Kidney glomerular epithelial cell (primary cell): ENCODE results near the gene MOB2.
"Not testable (repeated sequence)": the region's sequence is repeated elsewhere in the genome, so short reads cannot be mapped to it uniquely, and the experiment has no call there.

Experiments
- DNase-seq: peaks from one replicate; lab custom pipeline; 2025; lab: John Stamatoyannopoulos, UW

MOB2 gene

DNA sequence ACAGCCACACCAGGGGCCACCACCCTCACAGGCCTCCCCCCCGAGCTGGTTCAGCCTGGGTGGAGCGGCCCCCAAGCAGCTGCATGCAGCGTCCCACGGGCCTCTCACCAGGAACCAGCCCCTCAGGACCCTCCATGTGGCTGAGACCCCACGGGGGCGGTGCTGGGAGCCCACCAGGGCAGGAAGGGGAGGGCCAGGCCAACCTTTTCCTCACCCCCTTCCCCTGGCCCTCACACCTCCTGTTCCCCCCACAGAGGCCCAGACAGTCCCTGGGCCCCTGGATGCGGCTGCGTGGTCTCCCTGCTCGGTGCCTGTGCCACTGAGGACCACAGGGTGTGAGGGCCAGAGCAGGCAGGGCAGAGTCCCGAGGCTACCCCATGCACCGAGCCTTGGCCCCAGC, 46.5 kb downstream of the MOB2 start:
- no peak for DNase-seq

DNA sequence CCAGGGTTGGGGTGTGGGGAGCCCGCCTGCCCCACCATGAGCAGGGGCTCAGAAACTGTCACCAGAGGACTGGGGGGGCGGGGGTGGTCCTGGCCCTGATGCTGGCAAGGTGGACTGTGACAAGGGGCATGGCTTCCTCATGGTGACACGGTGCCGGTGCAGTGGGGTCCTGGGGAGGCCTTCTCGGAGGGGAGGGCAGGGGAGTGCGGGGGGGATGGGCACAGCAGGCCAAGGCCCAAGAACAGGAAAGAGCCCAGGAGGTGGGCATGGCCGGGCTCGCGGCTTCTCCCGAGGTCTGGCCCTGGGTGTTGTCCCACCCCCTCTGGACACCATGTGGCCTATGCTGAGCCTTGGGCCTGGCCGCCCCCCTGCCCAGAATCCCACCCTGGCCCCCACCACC, 47.2 kb downstream of the MOB2 start:
- DNase-seq = no peak

DNA sequence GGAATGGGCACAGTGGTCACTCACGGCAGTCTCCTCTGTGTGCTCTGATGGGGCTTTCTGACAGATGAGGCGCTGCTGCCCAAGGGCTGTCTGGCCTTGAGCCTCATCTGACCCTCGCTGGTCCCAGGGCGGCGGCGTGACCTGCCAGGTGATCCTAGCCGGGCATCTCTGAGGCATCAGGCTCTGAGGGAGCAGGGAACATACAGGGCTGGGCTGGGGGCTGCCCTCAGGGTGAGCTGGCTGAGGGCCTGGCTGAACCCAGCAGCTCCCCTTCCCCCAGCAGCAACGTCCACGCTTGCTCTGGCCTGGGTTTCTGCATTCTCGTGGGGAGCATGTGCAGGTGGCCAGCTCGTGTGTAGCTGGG, 47.6 kb downstream of the MOB2 start:
- no peak for DNase-seq

- DNase-seq = no peak
These were observed 48.2 kb downstream of the MOB2 start for GRCh38 chr11:1438261-1438966.

- no peak for DNase-seq
These were observed 49.1 kb downstream of the MOB2 start for GRCh38 chr11:1437500-1437899.

DNA sequence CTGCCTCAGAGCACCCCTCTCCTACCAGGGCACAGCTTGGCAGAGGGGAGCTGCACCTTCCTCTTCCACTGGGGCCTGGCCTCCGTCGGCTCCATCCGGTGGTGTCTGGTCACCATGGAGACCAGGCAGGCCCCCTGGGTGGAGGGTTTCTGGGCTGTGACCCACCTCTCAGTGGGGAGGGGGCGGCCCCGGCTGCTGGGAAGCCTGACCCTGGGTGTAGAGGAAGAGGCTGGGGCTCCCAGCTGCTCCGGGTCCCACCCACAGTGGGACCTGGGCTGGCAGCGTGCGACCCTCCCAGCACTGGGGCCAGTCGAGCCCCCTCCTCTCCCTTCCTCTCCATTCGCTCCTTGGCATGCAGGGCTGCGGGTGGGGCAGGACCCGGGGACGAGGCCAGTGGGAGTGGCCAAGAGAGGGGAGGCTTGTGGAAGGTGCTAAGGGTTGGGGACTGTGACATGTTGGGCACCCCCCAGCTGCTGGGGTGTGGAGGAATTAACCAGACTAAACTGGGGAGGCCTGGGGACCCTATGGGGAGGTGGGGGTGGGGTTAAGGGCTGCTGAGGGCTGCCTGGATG, 50.0 kb downstream of the MOB2 start:
- no peak for DNase-seq

- no peak for DNase-seq
These were observed 50.6 kb downstream of the MOB2 start for GRCh38 chr11:1435820-1436467.

- DNase-seq = not testable (repeated sequence)
These were observed 51.1 kb downstream of the MOB2 start for GRCh38 chr11:1435479-1435819.

DNA sequence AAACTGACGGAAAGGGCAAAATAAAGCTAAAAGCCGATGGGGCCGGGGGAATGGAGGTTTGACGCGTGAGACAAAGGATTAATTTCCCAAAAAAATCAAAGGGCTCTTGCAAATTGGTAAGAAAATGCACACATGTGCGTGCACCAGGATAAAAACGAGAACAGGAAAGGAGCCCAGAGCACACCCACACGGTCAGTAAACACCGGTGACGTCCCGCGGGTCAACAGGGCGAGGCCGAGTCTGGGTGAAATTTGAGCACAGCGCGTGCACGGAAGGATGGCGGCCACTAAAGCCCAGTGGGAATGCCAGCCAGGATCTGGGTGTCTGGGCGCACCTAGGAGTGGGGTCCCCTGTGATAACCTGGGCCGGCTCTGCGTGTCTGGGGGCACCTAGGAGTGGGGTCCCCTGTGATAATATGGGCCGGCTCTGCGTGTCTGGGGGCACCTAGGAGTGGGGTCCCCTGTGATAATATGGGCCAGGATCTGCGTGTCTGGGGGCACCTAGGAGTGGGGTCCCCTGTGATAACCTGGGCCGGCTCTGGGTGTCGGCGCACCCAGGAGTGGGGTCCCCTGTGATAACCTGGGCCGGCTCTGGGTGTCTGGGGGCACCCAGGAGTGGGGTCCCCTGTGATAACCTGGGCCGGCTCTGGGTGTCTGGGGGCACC, 52.5 kb downstream of the MOB2 start:
- no peak for DNase-seq

DNA sequence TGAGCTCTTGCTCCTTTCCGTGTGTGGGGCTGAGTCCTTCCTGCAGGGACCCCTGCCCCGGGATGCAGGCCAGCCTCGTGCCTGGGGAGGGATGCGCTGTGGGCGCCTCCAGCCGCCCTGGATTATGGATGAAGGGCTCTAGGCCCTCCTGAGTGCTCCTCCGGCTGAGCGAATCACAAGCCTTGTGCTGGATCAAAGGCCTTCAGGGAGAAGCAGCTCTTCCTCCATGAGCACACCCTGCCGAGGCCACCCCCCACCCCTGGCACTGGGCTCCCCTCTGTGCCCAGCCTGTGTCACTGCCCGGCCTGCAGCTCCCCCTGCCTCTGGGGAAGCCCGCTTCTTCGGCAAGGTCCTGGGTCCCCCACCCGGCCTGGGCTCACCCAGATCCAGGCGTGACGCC, 53.0 kb downstream of the MOB2 start:
- DNase-seq = no peak

GRCh38 chr11:1428762-1429316, 57.7 kb downstream of the MOB2 start:
- DNase-seq = no peak

DNA sequence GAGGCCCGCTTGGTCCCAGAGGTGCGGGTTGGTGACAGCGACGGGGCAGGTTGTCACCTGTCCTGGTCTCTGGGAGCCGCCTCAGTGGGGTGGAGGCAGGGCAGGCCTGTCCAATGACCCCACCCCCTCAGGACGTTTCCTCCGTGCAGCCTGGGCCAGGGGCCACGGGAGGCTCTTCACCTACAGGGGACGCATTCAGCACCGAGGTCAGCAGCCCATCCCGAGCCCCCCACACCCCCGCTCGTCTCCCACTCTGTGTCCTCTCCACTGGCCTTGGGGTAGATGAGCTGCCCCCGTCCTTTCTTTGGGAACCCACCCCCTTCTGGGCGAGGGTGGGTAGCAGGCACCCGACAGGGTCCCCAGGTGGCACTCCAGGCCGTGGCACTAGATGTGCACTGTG, 61.1 kb downstream of the MOB2 start:
- DNase-seq = no peak

GRCh38 chr11:1425006-1425405, 61.6 kb downstream of the MOB2 start:
- DNase-seq = no peak

DNA sequence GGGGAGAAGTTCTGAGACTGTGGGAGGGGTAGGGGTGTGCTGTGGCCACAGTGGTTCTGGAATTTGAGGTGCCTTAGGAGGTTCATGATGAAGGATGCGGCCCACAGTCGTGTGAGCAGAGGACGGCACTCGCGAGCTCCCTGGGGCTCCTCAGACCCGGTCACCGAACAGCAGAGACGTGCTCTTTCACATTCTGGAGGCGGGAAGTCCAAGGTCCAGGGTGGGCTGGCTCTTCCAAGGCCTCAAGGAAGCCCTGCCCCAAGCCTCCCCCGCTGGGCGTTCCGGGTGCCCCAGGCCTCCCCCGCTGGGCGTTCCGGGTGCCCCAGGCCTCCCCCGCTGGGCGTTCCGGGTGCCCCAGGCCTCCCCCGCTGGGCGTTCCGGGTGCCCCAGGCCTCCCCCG, 63.2 kb downstream of the MOB2 start:
- DNase-seq = not testable (repeated sequence)

GRCh38 chr11:1422981-1423380, 63.6 kb downstream of the MOB2 start:
- DNase-seq = no peak

DNA sequence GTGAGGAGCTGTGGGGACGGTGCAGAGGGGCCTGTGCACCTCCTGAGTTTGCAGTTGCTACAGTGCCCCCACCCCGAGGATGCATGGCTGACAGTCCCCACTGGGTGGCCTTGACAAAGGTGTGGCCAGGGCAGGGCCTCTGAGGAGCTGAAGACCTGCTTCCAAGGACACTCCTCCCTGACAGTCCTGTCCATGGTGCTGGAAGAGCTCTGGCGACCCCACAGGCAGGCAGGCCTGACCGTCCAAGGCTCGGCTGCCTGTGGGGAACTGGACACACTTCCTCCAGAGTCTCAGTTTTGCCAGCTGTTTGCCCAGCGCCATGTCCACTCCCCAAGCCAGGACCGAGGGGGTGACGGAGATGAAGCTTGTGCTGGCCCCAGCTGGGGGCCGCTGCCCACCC, 64.1 kb downstream of the MOB2 start:
- no peak for DNase-seq

- no peak for DNase-seq
These were observed 65.3 kb downstream of the MOB2 start for GRCh38 chr11:1421291-1421690.

DNA sequence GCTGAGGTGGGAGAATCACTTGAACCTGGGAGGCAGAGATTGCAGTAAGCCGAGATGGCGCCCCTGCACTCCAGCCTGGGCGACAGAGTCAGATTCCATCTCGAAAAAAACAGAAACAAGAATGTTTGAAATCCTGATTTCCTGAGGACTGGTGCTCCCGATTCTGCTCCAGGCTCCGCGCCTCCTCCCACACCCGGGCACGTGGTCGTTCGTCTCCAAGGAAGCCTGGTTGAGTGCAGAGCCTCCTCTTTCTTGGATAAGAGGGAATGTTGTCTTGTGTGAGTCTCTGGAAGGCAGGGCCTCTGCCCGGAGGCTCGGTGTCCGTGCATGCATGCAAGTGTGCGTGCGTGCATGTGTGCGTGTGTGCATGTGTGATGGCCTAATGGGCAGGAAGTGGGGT, 66.8 kb downstream of the MOB2 start:
- no peak for DNase-seq
